ENCODE measurements around the gene RER1. TPM values are rescaled to one million over a fixed set of nuclear protein-coding genes. Genes with fewer than 3 reads are reported as not detected.

The RER1 gene
- 100 to 1,000 TPM; 103 to 139 (median 125) TPM for polyA plus RNA-seq (ENCODE audit: insufficient read length in 4 of 4)

DNA sequence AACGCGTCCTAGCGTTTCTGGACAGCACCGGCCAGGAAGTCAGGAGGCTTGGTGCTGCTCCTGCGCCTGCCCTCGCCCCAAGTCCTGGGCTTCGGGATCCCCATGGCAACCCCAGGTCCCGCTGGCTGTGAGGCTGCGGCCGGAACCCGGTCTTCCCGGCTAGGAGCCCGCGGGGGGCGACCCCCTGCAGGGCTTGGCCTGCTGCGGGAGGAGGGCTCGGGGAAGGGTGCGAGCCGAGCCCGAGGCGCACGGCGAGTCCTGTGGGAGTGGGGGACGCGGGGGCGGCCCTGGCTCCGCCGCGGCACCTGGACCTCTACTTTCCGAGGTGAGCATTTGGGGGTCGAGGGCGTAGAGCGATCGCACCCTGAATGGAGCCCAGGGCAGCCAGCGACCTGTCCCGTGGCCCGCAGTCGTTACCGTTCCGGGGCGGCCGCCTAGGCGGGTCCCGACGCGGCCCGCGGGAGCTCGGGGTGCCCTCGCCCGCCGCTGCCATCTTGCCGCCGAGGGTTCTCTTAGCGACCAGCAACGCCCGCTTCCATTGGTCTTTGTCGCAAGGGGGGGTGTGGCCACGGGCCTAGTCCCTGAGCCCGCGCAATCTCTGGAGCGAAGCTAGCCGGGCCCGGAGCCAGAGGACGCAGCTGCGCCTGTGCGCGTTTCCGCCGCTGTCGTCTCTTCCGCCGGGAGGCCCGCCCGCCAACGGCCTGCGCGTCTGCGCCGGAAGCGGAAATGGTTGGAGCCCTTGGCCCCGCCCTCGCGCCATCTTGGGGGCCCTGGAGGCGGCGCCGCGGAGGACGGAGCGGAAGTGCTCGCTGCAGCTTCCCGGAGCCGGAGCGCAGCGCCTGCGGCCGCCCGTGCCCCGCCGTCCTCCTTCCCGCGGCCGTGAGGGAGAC lies at the start of gene RER1, which contains the start of gene MORN1:
RER1 (plus strand) TSS at position 801 of the 890 bp plus-strand sequence. CDS start 3,950 bp downstream, outside the sequence.
MORN1 (minus strand) TSS at position 514 of the 890 bp plus-strand sequence; CDS start at position 493, 21 bp downstream.
- peak; percentile 96 to 97 (median 96) for DNase-seq (ENCODE audit: low read depth in 4 of 4, low spot score in 3 of 4)

GRCh38 chr1:2342384-2343022 lies 49.1 kb upstream of the RER1 start:
- no peak for DNase-seq (ENCODE audit: low read depth in 4 of 4, low spot score in 3 of 4)

DNA sequence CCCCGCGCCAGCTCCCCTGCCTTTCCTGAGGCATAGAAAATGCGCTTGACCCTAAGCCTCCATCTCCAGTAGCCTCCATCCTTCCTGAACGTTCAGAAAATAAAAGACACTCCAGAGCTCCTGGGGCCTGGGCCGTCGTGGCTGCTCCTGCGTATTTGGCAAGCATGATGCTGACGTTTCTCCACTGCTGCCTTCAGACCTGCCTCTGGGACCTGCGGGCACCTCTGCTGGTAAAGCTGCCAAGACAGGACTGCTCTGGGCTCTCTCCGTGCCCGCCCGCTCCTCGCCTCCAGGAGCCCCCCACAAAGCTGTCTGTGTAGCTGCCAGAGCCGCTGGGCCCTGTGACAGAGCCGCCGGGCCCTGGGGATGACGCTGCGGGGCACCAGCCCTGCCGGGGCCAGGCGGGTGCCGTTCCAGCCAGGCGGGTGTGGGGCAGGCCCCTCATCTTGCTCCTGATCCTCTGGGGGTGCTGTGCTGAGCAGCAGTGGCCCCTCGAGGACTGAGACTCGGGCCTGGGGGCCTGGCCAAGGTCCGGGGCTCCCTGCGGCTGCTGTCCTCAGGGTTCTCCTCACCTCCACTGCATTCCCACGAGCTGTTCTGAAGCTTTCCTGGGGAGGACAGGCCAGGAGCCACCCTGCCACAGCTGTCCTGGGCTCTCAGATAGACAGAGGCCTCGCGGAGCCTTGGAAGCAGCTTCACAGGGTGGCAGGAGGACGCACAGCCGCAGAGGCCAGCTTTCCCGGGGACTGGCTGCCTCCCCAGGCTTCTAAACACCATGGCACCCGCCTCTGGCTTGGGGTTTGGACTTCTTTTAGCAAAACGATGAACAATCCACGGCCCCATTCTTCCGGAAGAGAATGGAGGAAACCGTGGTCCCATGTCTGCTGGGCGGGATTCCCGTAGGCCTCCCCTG lies 48.4 kb upstream of the RER1 start:
- DNase-seq (ENCODE audit: low read depth in 4 of 4, low spot score in 3 of 4): no peak

DNA sequence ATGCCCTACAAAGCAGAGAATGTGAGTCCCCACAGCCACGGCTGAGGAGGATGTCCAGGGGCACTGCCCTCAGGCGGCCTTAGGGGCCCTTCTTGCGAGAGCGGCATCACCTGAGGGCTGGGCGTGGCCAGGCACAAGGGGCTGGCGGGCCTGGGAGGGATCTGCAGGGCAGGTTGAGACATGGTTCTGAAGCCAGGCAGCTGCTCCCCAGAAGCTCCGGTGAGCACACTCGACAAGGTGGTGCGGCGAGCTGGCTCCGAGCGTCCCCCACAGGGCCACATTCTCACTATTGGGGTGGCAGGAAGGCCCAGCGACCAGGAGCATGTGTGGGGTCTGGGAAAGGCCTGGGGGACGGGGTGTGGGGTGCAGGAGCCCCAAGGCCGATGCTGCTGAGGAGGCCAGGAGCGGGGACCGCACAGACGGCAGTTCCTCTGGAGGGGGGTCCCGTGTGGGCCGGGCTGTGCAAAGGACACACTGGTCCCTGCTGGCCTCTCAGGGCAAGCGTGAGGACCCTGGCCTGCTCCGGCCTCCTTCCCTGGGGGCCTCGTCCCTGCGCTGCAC lies 47.4 kb upstream of the RER1 start:
- no peak for DNase-seq (ENCODE audit: low read depth in 4 of 4, low spot score in 3 of 4)

DNA sequence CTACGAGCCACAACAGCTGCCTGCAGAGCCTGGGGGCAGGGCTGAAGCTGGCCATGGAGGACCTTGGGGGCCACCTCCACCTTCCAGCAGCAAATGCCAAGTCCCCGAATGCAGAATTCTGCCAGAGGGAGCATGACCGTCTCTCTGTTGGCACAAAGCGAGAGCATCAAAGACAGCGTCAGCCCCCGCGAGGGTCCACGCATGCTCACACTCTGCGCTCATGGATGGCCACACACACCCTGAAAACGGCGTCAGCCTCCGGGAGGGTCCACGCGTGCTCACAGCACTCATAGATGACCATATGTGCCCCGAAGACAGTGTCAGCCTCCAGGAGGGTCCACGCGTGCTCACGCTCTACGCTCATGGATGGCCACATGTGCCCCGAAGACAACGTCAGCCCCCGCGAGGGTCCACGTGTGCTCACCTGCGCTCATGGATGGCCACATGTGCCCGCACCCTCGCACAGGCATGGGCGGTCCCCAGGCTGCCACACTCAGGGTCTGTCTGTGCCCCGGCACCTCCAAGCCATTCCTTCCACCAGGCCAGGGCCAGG lies 46.8 kb upstream of the RER1 start:
- DNase-seq (ENCODE audit: low read depth in 4 of 4, low spot score in 3 of 4): no peak

DNA sequence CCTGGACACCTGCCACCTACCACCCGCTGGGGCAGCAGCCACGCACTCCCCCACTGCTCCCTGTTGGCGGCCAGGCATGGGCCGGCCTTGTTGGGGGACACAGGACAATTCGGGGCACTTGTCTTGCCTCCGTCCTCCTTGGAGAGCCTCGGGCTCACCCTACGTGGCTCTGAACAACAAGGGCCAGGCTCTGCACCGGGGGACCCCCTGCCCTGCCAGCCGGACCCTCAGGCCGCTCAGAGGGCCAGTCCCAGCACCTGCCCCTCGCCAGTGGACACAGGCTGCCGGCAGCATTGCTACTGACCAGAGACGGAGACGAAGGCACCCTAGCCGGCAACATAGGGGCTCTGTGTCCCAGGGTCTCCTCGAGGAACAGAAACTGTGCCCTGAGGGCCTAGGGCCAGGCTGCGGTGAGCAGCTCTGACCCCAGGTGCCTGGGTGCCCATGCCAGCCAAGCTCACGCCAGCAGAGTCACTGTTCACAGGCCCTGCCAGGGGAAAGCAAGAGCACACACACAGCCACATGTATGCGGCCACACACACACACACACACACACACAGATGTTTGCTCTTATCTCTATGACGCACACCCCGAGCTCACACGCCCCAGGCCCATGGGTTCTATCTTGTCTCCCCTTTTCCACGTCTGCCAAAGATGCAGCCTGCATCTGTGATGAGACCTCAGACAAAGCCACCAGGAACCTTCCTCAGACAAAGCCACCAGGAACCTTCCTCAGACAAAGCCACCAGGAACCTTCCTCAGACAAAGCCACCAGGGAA lies 46.2 kb upstream of the RER1 start:
- DNase-seq (ENCODE audit: low read depth in 4 of 4, low spot score in 3 of 4): no peak

- DNase-seq (ENCODE audit: low read depth in 4 of 4, low spot score in 3 of 4): no peak
Observed at GRCh38 chr1:2346691-2347408, 44.8 kb upstream of the RER1 start.

DNA sequence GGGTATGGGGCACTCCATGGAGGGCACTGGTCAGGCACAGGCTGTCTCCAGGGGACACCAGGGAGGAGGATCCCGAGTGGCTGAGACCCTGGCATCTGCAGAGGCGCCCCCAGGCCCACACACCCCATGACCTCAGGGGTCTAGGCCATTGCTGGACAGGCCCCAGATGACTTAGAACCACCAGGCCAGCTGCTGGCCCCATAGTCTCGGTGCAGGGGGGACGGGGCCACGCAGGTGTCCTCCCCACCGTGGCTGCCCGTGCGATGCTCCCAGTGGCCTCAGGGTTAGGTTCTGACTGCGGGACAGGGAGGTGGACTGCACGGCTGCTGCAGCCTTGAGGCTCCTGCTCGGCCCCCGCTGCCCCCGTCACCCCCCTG lies 44.2 kb upstream of the RER1 start:
- DNase-seq (ENCODE audit: low read depth in 4 of 4, low spot score in 3 of 4): no peak

GRCh38 chr1:2347896-2348295 lies 43.7 kb upstream of the RER1 start:
- DNase-seq (ENCODE audit: low read depth in 4 of 4, low spot score in 3 of 4): no peak

DNA sequence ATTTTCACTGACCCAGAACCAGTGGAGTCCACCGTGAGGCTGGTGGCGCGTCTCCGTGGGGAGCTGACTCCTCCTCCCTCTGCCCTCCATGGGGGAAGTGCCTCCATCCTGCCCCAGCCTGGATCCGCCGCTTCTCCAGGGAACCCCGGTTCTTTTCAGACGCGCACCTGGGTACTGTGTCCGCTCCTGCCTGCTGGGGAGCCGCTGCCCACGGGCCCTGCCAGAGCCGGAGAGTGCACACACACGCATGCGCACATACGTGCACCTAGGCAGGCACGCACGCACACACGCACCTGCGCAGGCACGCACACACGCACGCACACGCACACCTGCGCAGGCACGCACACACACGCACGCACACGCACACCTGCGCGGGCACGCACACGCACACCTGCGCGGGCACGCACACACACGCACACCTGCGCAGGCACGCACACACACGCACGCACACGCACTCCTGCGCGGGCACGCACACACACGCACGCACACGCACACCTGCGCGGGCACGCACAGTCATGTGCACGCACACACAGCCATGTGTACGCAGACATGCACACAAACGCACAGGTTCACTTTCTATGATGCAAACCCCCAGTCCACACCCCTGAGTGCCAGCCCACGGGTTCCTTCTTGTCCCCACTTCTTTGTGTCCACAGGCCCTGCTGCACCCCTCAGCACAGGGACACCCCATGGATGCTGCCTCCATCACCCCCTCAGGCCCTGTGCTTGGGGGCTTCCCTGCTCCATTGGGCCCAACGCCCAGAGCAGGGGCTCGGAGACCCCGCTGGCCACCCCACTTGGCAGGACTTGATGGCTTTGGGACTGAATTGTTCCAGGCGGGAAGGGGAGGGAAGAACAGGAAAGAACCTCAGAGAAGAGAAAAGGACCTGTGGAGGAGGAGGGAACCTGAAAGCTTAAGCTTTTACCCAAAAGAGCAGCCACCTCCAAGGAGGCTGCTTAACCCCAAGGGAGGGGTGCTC lies 43.0 kb upstream of the RER1 start:
- DNase-seq (ENCODE audit: low read depth in 4 of 4, low spot score in 3 of 4): no peak

GRCh38 chr1:2349806-2350205 lies 41.8 kb upstream of the RER1 start:
- DNase-seq (ENCODE audit: low read depth in 4 of 4, low spot score in 3 of 4): no peak

- DNase-seq (ENCODE audit: low read depth in 4 of 4, low spot score in 3 of 4): no peak
Observed at GRCh38 chr1:2350501-2350900, 41.1 kb upstream of the RER1 start.

DNA sequence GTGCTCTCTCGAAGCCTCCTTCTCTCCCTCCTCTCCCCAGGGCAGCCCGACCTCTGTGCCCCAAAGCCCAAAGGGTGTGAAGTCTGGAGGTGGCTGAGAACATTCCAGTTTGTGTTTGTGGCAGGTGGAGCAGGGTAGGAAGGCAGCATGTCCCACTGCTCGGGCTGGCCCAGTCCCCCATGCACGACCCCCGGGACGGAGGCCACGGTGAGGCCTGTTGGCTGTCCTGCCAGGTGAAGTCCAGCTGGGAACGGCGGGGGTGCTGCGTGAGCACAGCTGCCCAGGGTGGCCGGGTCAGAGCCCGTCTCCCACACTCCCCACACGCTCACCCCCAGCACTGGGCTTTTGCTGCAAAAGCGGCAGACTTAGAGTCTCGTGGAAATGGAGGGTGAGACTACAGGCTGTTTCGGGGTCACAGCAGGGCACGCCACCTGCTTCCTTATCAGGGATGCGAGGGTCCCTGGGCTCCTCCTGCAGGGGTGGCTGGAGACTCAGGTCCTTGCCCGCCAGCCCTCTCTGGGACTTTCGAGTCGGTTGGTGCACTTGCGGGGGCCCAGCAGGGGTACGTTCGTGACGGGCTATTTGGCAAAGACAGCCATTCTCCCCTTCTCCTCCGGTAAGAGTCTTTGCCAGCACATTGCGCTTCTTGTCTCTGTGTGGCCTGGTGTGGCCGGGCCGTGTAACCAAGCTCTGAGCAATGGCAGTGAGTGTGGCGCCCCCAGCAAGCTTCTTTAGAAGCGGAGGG lies 40.6 kb upstream of the RER1 start:
- DNase-seq (ENCODE audit: low read depth in 4 of 4, low spot score in 3 of 4): no peak

- DNase-seq (ENCODE audit: low read depth in 4 of 4, low spot score in 3 of 4): no peak
Observed at GRCh38 chr1:2351723-2352122, 39.9 kb upstream of the RER1 start.

DNA sequence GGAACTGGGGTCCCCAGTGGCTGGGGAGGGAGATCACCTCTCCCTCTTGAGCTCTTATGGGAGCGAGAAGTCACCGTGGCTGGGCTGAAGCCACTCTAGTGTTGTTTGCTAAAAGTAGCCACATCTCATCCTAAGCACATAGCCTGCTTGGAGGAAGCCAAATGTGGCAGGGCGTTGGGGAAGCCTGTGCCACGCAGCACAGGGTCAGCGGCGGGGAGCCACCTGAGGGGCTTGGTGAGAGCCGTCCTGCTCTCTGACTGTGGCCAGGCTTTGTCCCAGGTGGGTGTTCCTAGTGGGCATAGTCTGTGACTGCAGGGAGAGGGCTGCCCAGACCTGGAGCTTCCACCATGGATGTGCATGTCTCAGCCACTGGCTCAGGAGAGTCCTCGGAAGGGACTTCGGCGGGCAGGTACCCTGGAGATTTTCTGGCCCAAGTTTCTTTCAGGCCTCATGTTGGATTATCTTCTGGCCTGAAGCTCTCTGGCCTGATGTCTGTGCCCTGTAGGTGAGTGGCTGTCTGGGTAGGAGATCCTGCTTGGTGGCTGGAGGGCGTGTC lies 39.2 kb upstream of the RER1 start:
- no peak for DNase-seq (ENCODE audit: low read depth in 4 of 4, low spot score in 3 of 4)

DNA sequence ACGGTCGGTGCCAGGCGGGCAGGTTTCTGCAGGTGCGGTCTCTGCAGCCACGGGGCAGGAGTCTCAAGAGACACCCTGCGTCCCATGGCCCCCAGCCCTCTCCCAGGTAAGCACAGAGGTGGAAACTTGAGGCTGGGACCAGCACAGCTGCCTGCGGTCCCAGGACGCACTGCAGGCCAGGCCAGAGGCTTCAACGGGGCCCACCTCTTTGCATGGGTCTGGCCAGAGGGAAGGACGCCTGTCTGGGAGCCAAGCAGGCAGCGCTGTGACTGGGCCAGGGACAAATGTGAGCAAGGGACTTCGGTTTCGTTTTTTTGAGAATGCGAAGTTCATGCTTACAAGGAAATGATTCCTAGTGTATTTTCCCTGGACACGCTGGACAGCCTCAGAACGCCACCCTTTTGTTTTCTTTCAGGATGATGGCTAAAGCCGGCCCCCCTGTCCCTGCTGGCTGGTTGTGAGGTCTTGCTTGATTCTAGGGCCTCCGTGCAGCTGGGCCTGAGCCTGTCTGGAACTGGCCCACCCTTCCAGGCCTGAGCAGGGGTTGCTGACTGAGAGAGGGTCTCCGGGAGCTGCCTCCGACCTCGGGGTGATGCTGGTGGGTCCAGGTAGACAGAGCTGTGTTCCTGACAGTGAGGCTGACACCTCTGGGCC lies 38.6 kb upstream of the RER1 start:
- no peak for DNase-seq (ENCODE audit: low read depth in 4 of 4, low spot score in 3 of 4)
